Body of pancreas (tissue), 4 donors: ENCODE measurements around the gene MAN2B1.

Source experiments
- CTCF ChIP-seq, 7 experiments: fragments of 450-650 bp in 4 of 7; fragments of 200-600 bp in 3 of 7; sonication (generic) in 3 of 7; IDR thresholded peaks; one replicate each; pipeline ENCODE4 v1.5.1; 2016 to 2019; ENCODE audit warnings: antibody characterized with exemption in 7 of 7
- POLR2A ChIP-seq, 3 donors: fragments of 450-650 bp; IDR thresholded peaks; one replicate each; pipeline ENCODE4 v1.6.1; 2016; ENCODE audit warnings: antibody characterized with exemption in 3 of 3, mild to moderate bottlenecking in 2 of 3

DNA sequence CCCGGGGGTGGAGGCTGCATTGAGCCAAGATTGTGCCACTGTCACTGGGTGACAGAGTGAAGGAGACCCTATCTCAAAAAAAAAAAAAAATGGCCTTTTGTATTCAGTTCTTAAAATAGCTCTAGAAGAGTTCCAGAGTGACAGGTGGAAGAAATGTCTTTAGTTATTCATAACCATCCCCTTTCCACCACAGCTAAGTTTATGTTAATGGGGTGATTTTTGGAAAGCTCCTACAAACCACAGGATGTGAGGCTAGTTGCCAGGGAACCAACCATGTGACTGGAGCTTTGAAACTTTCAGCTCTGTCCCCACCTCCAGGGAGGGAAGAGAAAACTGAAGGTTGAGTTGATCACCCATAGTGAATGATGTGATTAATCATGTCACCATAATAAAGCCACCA, 62.8 kb downstream of the MAN2B1 start:
- TF ChIP-seq POLR2A (IDR thresholded peaks at IDR 0.05) (no peak), CTCF (IDR thresholded peaks at IDR 0.05) (no peak)
